Measurements from ENCODE around the gene CREBBP. TPM values are rescaled to one million over a fixed set of nuclear protein-coding genes. Genes with fewer than 3 reads are reported as not detected.
"Not testable (repeated sequence)": the region's sequence is repeated elsewhere in the genome, so short reads cannot be mapped to it uniquely, and the experiment has no call there.

CREBBP gene
- total and polyA plus RNA-seq, 2 donors, result 11.6 to 20.7 TPM

DNA sequence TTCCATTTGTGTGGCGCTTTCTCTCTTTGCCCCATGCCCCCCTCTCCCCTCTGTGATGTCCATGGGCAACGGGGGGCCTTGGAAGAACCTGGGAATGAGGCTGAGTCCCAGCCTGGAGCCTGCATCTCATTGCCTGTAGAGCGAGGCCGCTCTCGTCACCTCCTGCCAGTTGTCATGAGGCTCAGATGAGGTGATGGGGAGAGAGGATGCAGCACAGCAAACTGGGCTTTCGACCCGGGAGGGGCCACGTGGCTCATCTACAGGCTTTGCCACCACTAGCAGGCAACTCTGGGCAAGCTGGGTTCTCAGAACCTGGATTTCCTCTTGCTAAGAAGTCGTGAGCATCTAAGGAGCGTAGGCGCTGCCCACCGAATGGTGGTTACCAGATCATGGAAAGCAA lies 31.9 kb upstream of the CREBBP start:
- Histone ChIP-seq H3K4me1 (ENCODE audit: control insufficient read depth in 2 of 2, insufficient read depth in 2 of 2, low read length in 2 of 2) (no peaks in the 10 kb centered on the region), H3K27me3 (ENCODE audit: control insufficient read depth in 2 of 2, insufficient read depth in 1 of 2, low read length in 1 of 2) (no peaks in the 10 kb centered on the region), H3K27ac (ENCODE audit: low read depth in 1 of 2, low read length in 1 of 2) (no peak overlapping the region), H3K4me3 (ENCODE audit: low read length in 2 of 2) (no peak overlapping the region), H3K9me3 (ENCODE audit: control insufficient read depth in 2 of 2, insufficient read depth in 1 of 2, low read length in 1 of 2) (peaks cover 1 to 6% of the 10 kb centered on the region in 2 donors), H3K36me3 (ENCODE audit: control insufficient read depth in 2 of 2, insufficient read depth in 2 of 2, low read length in 1 of 2) (no peaks in the 10 kb centered on the region)
- 95% methylated on average over 12 of the region's 12 CpGs for WGBS
- DNase-seq (ENCODE audit: low read depth in 6 of 9, low spot score in 9 of 9), result no peak

- 94% methylated on average over 6 of the region's 6 CpGs for WGBS
- not testable (repeated sequence) for H3K27me3 ChIP-seq (ENCODE audit: control insufficient read depth in 2 of 2, insufficient read depth in 1 of 2, low read length in 1 of 2); DNase-seq (ENCODE audit: low read depth in 6 of 9, low spot score in 9 of 9); H3K4me3 ChIP-seq (ENCODE audit: low read length in 2 of 2); H3K9me3 ChIP-seq (ENCODE audit: control insufficient read depth in 2 of 2, insufficient read depth in 1 of 2, low read length in 1 of 2); H3K4me1 ChIP-seq (ENCODE audit: control insufficient read depth in 2 of 2, insufficient read depth in 2 of 2, low read length in 2 of 2); H3K36me3 ChIP-seq (ENCODE audit: control insufficient read depth in 2 of 2, insufficient read depth in 2 of 2, low read length in 1 of 2); H3K27ac ChIP-seq (ENCODE audit: low read depth in 1 of 2, low read length in 1 of 2)
These were observed 31.2 kb upstream of the CREBBP start for GRCh38 chr16:3911741-3912140.

GRCh38 chr16:3909791-3910583 lies 29.5 kb upstream of the CREBBP start:
- 87% methylated on average over 18 of the region's 18 CpGs for WGBS

DNA sequence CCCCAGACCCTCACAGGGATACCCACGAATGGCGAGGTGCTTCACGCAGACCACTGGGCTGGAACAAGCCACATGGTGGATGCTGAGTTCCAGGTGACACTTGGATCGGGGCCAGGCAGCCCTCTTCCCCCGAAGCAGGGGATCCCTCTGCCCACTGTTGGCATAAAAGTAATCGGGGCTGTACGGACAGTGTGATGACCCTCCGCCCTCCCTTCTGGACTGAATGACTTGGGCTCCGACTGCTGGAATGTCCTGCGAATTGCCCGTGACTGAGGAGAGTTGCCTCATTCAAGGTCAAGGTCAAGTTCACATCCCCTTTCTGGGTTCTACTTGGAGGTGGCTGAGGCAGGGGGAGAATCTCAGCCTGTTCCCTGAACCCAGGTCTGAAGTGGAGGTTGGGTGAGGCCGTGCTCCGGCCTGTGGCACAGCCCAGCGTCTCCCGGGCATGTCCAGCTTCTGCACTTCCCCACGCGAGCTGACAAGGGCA lies 28.5 kb upstream of the CREBBP start:
- WGBS, result 96% methylated on average over 17 of the region's 17 CpGs
- H3K4me3 ChIP-seq (ENCODE audit: low read length in 2 of 2), result no peak overlapping the region
- H3K27me3 ChIP-seq (ENCODE audit: control insufficient read depth in 2 of 2, insufficient read depth in 1 of 2, low read length in 1 of 2), result no peaks in the 10 kb centered on the region
- no peak overlapping the region for H3K27ac ChIP-seq (ENCODE audit: low read depth in 1 of 2, low read length in 1 of 2)
- no peak for DNase-seq (ENCODE audit: low read depth in 6 of 9, low spot score in 9 of 9)
- no peaks in the 10 kb centered on the region for H3K9me3 ChIP-seq (ENCODE audit: control insufficient read depth in 2 of 2, insufficient read depth in 1 of 2, low read length in 1 of 2)
- H3K36me3 ChIP-seq (ENCODE audit: control insufficient read depth in 2 of 2, insufficient read depth in 2 of 2, low read length in 1 of 2), result no peaks in the 10 kb centered on the region
- H3K4me1 ChIP-seq (ENCODE audit: control insufficient read depth in 2 of 2, insufficient read depth in 2 of 2, low read length in 2 of 2), result no peaks in the 10 kb centered on the region

More at GRCh38 chr16:3909791-3910583, 29.5 kb upstream of the CREBBP start:
- Histone ChIP-seq H3K27me3 (ENCODE audit: control insufficient read depth in 2 of 2, insufficient read depth in 1 of 2, low read length in 1 of 2) (no peaks in the 10 kb centered on the region), H3K36me3 (ENCODE audit: control insufficient read depth in 2 of 2, insufficient read depth in 2 of 2, low read length in 1 of 2) (no peaks in the 10 kb centered on the region), H3K9me3 (ENCODE audit: control insufficient read depth in 2 of 2, insufficient read depth in 1 of 2, low read length in 1 of 2) (no peaks in the 10 kb centered on the region), H3K4me3 (ENCODE audit: low read length in 2 of 2) (no peak overlapping the region), H3K4me1 (ENCODE audit: control insufficient read depth in 2 of 2, insufficient read depth in 2 of 2, low read length in 2 of 2) (no peaks in the 10 kb centered on the region), H3K27ac (ENCODE audit: low read depth in 1 of 2, low read length in 1 of 2) (no peak overlapping the region)
- DNase-seq (ENCODE audit: low read depth in 6 of 9, low spot score in 9 of 9), result no peak

DNA sequence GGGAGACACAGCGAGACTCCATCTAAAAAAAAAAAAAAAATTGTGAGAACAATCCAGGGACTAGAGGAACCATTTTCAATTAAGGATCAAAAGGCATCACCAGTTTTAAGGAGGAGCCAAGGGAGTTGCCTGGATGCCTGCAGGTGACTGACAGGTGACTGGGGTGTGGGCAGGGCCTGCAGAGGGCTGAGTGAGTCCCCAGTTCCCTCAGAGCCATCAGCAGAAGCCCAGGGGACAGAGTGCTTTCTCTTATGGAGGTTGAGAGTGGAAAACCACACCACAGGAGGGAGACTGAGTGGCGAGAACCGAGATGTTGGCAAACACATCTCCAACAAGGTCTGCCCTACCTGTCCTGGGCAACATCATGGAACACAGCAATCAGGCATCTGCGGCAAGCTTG lies 27.1 kb upstream of the CREBBP start:
- Histone ChIP-seq H3K36me3 (ENCODE audit: control insufficient read depth in 2 of 2, insufficient read depth in 2 of 2, low read length in 1 of 2) (no peaks in the 10 kb centered on the region), H3K4me1 (ENCODE audit: control insufficient read depth in 2 of 2, insufficient read depth in 2 of 2, low read length in 2 of 2) (no peaks in the 10 kb centered on the region), H3K27ac (ENCODE audit: low read depth in 1 of 2, low read length in 1 of 2) (no peak overlapping the region), H3K27me3 (ENCODE audit: control insufficient read depth in 2 of 2, insufficient read depth in 1 of 2, low read length in 1 of 2) (no peaks in the 10 kb centered on the region), H3K9me3 (ENCODE audit: control insufficient read depth in 2 of 2, insufficient read depth in 1 of 2, low read length in 1 of 2) (no peaks in the 10 kb centered on the region), H3K4me3 (ENCODE audit: low read length in 2 of 2) (no peak overlapping the region)
- WGBS, result 97% methylated on average over 4 of the region's 4 CpGs
- DNase-seq (ENCODE audit: low read depth in 6 of 9, low spot score in 9 of 9), result no peak

- 95% methylated on average over 1 of the region's 1 CpG for WGBS
- no peaks in the 10 kb centered on the region for H3K9me3 ChIP-seq (ENCODE audit: control insufficient read depth in 2 of 2, insufficient read depth in 1 of 2, low read length in 1 of 2)
- H3K27me3 ChIP-seq (ENCODE audit: control insufficient read depth in 2 of 2, insufficient read depth in 1 of 2, low read length in 1 of 2), result no peaks in the 10 kb centered on the region
- H3K4me1 ChIP-seq (ENCODE audit: control insufficient read depth in 2 of 2, insufficient read depth in 2 of 2, low read length in 2 of 2), result no peaks in the 10 kb centered on the region
- no peak overlapping the region for H3K27ac ChIP-seq (ENCODE audit: low read depth in 1 of 2, low read length in 1 of 2)
- no peaks in the 10 kb centered on the region for H3K36me3 ChIP-seq (ENCODE audit: control insufficient read depth in 2 of 2, insufficient read depth in 2 of 2, low read length in 1 of 2)
- no peak overlapping the region for H3K4me3 ChIP-seq (ENCODE audit: low read length in 2 of 2)
- DNase-seq (ENCODE audit: low read depth in 6 of 9, low spot score in 9 of 9), result no peak
These were observed 25.9 kb upstream of the CREBBP start for GRCh38 chr16:3906363-3906762.

GRCh38 chr16:3904875-3905274 lies 24.4 kb upstream of the CREBBP start:
- no peaks in the 10 kb centered on the region for H3K9me3 ChIP-seq (ENCODE audit: control insufficient read depth in 2 of 2, insufficient read depth in 1 of 2, low read length in 1 of 2)
- H3K27ac ChIP-seq (ENCODE audit: low read depth in 1 of 2, low read length in 1 of 2), result no peak overlapping the region
- WGBS, result 93% methylated on average over 3 of the region's 3 CpGs
- H3K4me3 ChIP-seq (ENCODE audit: low read length in 2 of 2), result no peak overlapping the region
- DNase-seq (ENCODE audit: low read depth in 6 of 9, low spot score in 9 of 9), result no peak
- H3K4me1 ChIP-seq (ENCODE audit: control insufficient read depth in 2 of 2, insufficient read depth in 2 of 2, low read length in 2 of 2), result no peaks in the 10 kb centered on the region
- no peaks in the 10 kb centered on the region for H3K27me3 ChIP-seq (ENCODE audit: control insufficient read depth in 2 of 2, insufficient read depth in 1 of 2, low read length in 1 of 2)
- H3K36me3 ChIP-seq (ENCODE audit: control insufficient read depth in 2 of 2, insufficient read depth in 2 of 2, low read length in 1 of 2), result no peaks in the 10 kb centered on the region

- Histone ChIP-seq H3K4me3 (ENCODE audit: low read length in 2 of 2) (no peak overlapping the region), H3K36me3 (ENCODE audit: control insufficient read depth in 2 of 2, insufficient read depth in 2 of 2, low read length in 1 of 2) (no peaks in the 10 kb centered on the region), H3K4me1 (ENCODE audit: control insufficient read depth in 2 of 2, insufficient read depth in 2 of 2, low read length in 2 of 2) (no peaks in the 10 kb centered on the region), H3K9me3 (ENCODE audit: control insufficient read depth in 2 of 2, insufficient read depth in 1 of 2, low read length in 1 of 2) (no peaks in the 10 kb centered on the region), H3K27ac (ENCODE audit: low read depth in 1 of 2, low read length in 1 of 2) (no peak overlapping the region), H3K27me3 (ENCODE audit: control insufficient read depth in 2 of 2, insufficient read depth in 1 of 2, low read length in 1 of 2) (no peaks in the 10 kb centered on the region)
- no peak for DNase-seq (ENCODE audit: low read depth in 6 of 9, low spot score in 9 of 9)
- 93% methylated on average over 10 of the region's 10 CpGs for WGBS
These were observed 9.6 kb upstream of the CREBBP start for GRCh38 chr16:3890091-3890490.

DNA sequence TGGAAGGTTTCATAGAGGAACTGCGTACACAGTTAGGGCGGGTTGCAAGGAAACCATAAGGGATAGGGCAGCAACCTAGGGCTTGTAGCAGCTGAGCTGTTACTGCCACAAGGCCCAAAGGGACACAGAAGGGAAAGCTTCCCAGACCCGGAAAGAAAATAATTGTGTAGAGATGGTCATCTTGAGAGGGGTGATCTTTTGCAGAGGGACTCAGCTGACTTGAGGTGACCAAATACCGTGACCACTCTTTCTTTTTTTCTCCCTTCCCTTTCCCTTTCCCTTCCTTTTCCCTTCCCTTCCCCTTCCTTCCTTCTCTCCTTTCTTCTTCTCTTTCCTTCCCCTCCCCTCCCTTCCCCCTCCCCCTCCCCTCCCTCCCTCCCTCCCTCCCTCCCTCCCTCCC lies 8.5 kb upstream of the CREBBP start:
- Histone ChIP-seq H3K27me3 (ENCODE audit: control insufficient read depth in 2 of 2, insufficient read depth in 1 of 2, low read length in 1 of 2) (no peaks in the 10 kb centered on the region), H3K36me3 (ENCODE audit: control insufficient read depth in 2 of 2, insufficient read depth in 2 of 2, low read length in 1 of 2) (no peaks in the 10 kb centered on the region), H3K4me3 (ENCODE audit: low read length in 2 of 2) (no peak overlapping the region), H3K4me1 (ENCODE audit: control insufficient read depth in 2 of 2, insufficient read depth in 2 of 2, low read length in 2 of 2) (no peaks in the 10 kb centered on the region), H3K9me3 (ENCODE audit: control insufficient read depth in 2 of 2, insufficient read depth in 1 of 2, low read length in 1 of 2) (no peaks in the 10 kb centered on the region), H3K27ac (ENCODE audit: low read depth in 1 of 2, low read length in 1 of 2) (no peak overlapping the region)
- 92% methylated on average over 4 of the region's 4 CpGs for WGBS
- DNase-seq (ENCODE audit: low read depth in 6 of 9, low spot score in 9 of 9), result no peak
